Activated naive CD4-positive, alpha-beta T cell treated with anti-CD3 and anti-CD28 coated beads for 36 hours (primary cell): ENCODE measurements around the gene SPATA21. TPM values are rescaled to one million over a fixed set of nuclear protein-coding genes. Genes with fewer than 3 reads are reported as not detected.

Experiments used
- CTCF ChIA-PET: fragments of 350-600 bp; sonication (Branson Sonifier 250); formaldehyde crosslinking; loops from one replicate; lab custom pipeline; 2021; ENCODE audit warnings: antibody characterized with exemption; lab: Charles Lee
- DNase-seq: peaks from one replicate; pipeline ENCODE4 v3.0.0-alpha.2; 2020
- H3K27ac Mint-ChIP-seq: one replicate; pipeline ENCODE4 v1.8.0; 2021; ENCODE audit warnings: mild to moderate bottlenecking, mixed read lengths
- H3K27me3 Mint-ChIP-seq: one replicate; pipeline ENCODE4 v1.8.0; 2021; ENCODE audit warnings: low read depth, mixed read lengths
- H3K36me3 Mint-ChIP-seq: one replicate; pipeline ENCODE4 v1.8.0; 2021; ENCODE audit warnings: low read depth, mixed read lengths
- H3K4me1 Mint-ChIP-seq: one replicate; pipeline ENCODE4 v1.8.0; 2021; ENCODE audit warnings: low read depth, mixed read lengths
- H3K4me3 Mint-ChIP-seq: one replicate; pipeline ENCODE4 v1.8.0; 2021; ENCODE audit warnings: mild to moderate bottlenecking, moderate library complexity, mixed read lengths
- H3K9me3 Mint-ChIP-seq: one replicate; pipeline ENCODE4 v1.8.0; 2021; ENCODE audit warnings: mixed read lengths
- intact Hi-C: fragments of 100-400 bp; cut with micrococcal nuclease; formaldehyde crosslinking; loops from one replicate; pipeline ENCODE4 v1.15.1; 2023
- total RNA-seq, 2 experiments: library from RNA; stranded (reverse); gene quantifications; one replicate each; pipeline ENCODE4 v1.2.3, GENCODE V29; 2021

Gene SPATA21
- total RNA-seq, 2 experiments from 2014 or later = not detected

GRCh38 chr1:16351456-16351993, 85.7 kb downstream of the SPATA21 start:
- Mint-ChIP-seq H3K27ac (peak overlapping the region; percentile 64), H3K9me3 (no peaks in the 10 kb centered on the region), H3K36me3 (no peaks in the 10 kb centered on the region), H3K27me3 (no peaks in the 10 kb centered on the region), H3K4me1 (peaks cover 32% of the 10 kb centered on the region), H3K4me3 (peak overlapping the region; percentile 78)
- CTCF ChIA-PET = interaction anchor here (0.7 to 5.5 kb wide), 3 partner anchors 12 to 89 kb away, joined by 3 to 49 read pairs (median 6); partner anchors contain the start of gene NECAP2
- no peak for DNase-seq
- intact Hi-C loops = no loop called here

GRCh38 chr1:16349847-16350406, 87.3 kb downstream of the SPATA21 start:
- Mint-ChIP-seq H3K9me3 (no peaks in the 10 kb centered on the region), H3K4me3 (no peak overlapping the region), H3K27ac (no peak overlapping the region), H3K27me3 (no peaks in the 10 kb centered on the region), H3K4me1 (peaks cover 36% of the 10 kb centered on the region), H3K36me3 (no peaks in the 10 kb centered on the region)
- intact Hi-C loops = no loop called here
- CTCF ChIA-PET = interaction anchor here (0.6 to 1.6 kb wide), 3 partner anchors 13 to 111 kb away, joined by 3 to 4 read pairs (median 4); no protein-coding TSS in a partner anchor
- DNase-seq = no peak

Other genes starting within 250 kb of the SPATA21 start
- gene ARHGEF19, start 224.8 kb downstream of the SPATA21 start, total RNA-seq = 1 to 10 TPM; 5.3 to 5.9 TPM
- gene CPLANE2, start 200.2 kb downstream of the SPATA21 start, total RNA-seq = 1 to 10 TPM; 2.7 to 4.0 TPM
- gene FBXO42, start 84.9 kb downstream of the SPATA21 start, total RNA-seq = 10 to 100 TPM in 1 of 2 experiments, 1 to 10 TPM in 1; 7.5 to 10.2 TPM
- 100 to 1,000 TPM; 169 to 179 TPM for gene SZRD1, start 70.2 kb downstream of the SPATA21 start, total RNA-seq
- 10 to 100 TPM; 53.3 to 53.4 TPM for gene NECAP2, start 3.3 kb upstream of the SPATA21 start, total RNA-seq
- gene RNU1-1, start 76.9 kb upstream of the SPATA21 start, total RNA-seq = 1,000 to 10,000 TPM; 1,341 to 1,386 TPM
- gene NBPF1, start 176.1 kb upstream of the SPATA21 start, total RNA-seq = 1 to 10 TPM; 1.6 to 1.9 TPM
- gene RNU1-3, start 229.5 kb upstream of the SPATA21 start, total RNA-seq = 1,000 to 10,000 TPM; 1,341 to 1,386 TPM